ENCODE results near the gene TANGO6.

TANGO6 gene

GRCh38 chr16:69095193-69095592 is 251.9 kb downstream of the TANGO6 start:
- DNase-seq (ENCODE audit: low read depth in 2 of 2): no peak

GRCh38 chr16:69100071-69100691 is 256.9 kb downstream of the TANGO6 start:
- no peak for DNase-seq (ENCODE audit: low read depth in 2 of 2)

DNA sequence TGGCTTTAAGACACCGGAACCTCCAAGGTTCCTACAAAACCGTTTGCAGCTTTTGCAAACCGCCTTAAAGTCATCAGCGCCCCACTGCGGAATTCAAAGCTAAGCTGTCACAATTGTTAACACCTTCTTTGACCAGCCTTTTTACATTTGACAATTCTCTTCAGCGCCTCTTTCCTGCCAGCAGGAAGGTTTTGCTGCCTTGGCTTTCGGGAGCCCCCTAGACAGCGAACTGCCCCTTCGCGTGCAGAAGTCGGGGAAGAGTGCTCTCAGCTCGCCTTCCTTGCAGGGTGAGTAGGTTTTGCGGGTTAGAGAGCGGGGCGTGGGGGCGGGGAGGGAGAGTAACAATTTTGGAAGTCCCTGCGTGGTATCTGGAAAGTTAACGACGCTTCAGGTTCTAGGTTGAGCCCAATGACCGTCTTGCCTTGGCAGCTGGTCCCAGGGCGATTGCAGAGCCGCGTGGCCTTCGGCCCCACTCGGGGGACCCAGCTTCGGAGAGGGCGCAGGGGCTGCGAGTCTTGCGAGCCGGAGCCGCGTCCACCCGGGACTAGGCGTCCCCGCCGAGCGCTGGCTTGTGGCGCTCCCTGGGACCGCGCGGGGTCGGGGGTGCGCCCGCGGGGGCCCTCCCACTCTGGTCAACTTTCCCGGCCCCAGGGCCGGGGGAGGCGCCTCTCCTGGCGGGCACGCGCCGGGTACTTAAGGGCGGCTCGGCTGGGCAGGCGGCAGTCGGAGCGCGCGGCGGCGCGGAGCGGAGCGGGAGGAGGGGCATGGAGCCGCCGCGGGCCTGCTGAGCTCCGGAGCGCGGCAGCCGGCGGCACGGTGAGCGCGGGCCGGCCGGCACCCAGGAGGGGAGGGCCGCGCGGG is 262.4 kb downstream of the TANGO6 start, which contains the start of gene HAS3:
HAS3 (plus strand) TSS at position 153 of the 861 bp plus-strand sequence. CDS start 3,743 bp downstream, outside the sequence.
- peak; percentile 8 to 15 for DNase-seq (ENCODE audit: low read depth in 2 of 2)

- no peak for DNase-seq (ENCODE audit: low read depth in 2 of 2)
These were observed 263.4 kb downstream of the TANGO6 start for GRCh38 chr16:69106491-69107315.

GRCh38 chr16:69107316-69107962 is 264.1 kb downstream of the TANGO6 start:
- DNase-seq (ENCODE audit: low read depth in 2 of 2): no peak

DNA sequence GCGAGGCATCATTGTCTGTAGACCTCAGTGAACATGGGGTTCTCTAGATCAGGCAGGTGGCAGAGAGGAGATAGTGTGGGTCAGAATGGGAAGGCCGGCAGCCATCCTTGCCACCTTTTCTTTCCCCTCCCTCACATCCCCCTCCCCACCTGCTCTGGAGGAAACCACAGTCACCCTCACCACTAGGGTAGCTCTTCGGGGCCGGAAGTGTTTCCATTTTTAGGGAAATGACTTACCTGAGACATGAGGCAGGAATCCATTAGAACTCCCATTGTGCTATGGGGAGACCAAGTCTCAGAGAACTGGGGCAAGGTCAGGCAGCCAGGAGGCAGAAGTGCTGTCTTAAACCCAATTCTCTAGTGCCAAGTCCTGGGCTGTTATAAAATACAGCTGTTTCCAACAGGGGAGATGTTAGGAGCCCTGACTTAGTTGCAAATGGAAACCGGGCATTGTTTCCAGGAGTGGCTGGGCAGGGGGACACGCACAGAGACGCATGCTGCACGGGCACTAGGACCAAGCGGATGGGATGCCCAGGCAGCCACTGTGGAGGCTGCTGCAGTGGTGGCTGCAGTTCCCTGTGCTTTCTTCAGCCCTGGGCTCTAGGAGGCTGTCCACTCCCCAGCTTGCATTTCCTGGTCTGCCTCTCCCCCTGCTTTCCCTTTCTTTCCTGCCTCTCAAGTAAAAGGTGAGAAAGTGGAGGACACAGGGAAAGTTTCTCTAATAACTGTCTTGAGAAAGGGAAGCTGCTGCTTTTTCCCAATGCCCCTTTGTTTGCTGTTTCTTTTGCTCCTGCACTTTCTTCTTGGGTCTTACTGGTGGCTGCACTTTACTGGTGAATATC is 265.0 kb downstream of the TANGO6 start:
- no peak for DNase-seq (ENCODE audit: low read depth in 2 of 2)

- no peak for DNase-seq (ENCODE audit: low read depth in 2 of 2)
These were observed 265.5 kb downstream of the TANGO6 start for GRCh38 chr16:69108905-69109252.

DNA sequence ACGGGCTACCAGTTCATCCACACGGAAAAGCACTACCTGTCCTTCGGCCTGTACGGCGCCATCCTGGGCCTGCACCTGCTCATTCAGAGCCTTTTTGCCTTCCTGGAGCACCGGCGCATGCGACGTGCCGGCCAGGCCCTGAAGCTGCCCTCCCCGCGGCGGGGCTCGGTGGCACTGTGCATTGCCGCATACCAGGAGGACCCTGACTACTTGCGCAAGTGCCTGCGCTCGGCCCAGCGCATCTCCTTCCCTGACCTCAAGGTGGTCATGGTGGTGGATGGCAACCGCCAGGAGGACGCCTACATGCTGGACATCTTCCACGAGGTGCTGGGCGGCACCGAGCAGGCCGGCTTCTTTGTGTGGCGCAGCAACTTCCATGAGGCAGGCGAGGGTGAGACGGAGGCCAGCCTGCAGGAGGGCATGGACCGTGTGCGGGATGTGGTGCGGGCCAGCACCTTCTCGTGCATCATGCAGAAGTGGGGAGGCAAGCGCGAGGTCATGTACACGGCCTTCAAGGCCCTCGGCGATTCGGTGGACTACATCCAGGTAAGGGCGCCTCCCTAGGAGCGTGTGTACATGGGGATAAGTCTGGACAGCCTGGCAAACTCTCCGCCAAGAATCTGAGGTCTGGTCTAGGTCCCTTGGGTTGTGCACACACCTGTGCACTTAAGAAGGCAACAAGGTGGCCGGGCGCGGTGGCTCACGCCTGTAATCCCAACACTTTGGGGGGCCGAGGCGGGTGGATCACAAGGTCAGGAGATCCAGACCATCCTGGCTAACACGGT is 266.3 kb downstream of the TANGO6 start:
- DNase-seq (ENCODE audit: low read depth in 2 of 2): no peak

- DNase-seq (ENCODE audit: low read depth in 2 of 2): no peak
These were observed 267.1 kb downstream of the TANGO6 start for GRCh38 chr16:69110406-69110805.

DNA sequence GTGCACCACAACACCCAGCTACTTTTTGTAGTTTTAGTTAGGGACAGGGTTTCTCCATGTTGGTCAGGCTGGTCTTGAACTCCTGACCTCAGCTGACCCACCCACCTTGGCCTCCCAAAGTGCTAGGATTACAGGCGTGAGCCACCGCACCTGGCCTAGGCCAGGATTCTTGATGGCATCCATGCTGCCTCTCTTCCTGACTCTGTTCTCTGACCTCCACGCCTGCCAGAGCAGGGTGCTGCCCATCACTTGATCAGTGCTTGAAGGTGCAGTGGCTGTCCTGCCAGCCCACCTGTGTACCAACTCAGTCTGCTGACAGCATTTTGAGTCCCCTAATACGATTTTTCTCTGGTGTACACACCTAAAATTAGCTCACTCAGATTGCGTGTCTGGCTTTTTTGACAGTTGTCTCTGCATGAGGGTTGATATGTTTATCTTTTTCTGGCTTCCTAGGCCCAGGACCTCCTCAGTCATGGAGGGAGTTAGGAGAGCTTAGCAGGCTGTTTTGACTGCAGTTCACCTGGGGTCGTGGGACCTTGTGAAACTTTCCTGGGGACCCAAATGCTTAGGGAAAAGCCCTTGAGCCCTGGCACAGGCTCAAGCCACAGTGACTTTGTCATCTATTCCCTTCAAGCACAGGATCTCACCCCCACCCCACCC is 268.0 kb downstream of the TANGO6 start:
- no peak for DNase-seq (ENCODE audit: low read depth in 2 of 2)

- DNase-seq (ENCODE audit: low read depth in 2 of 2): no peak
These were observed 268.5 kb downstream of the TANGO6 start for GRCh38 chr16:69111876-69112230.

GRCh38 chr16:69112285-69113129 is 269.2 kb downstream of the TANGO6 start:
- DNase-seq (ENCODE audit: low read depth in 2 of 2): no peak

GRCh38 chr16:69113216-69113615 is 269.9 kb downstream of the TANGO6 start:
- DNase-seq (ENCODE audit: low read depth in 2 of 2): no peak

DNA sequence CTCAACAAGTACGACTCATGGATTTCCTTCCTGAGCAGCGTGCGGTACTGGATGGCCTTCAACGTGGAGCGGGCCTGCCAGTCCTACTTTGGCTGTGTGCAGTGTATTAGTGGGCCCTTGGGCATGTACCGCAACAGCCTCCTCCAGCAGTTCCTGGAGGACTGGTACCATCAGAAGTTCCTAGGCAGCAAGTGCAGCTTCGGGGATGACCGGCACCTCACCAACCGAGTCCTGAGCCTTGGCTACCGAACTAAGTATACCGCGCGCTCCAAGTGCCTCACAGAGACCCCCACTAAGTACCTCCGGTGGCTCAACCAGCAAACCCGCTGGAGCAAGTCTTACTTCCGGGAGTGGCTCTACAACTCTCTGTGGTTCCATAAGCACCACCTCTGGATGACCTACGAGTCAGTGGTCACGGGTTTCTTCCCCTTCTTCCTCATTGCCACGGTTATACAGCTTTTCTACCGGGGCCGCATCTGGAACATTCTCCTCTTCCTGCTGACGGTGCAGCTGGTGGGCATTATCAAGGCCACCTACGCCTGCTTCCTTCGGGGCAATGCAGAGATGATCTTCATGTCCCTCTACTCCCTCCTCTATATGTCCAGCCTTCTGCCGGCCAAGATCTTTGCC is 271.1 kb downstream of the TANGO6 start:
- DNase-seq (ENCODE audit: low read depth in 2 of 2): no peak

DNA sequence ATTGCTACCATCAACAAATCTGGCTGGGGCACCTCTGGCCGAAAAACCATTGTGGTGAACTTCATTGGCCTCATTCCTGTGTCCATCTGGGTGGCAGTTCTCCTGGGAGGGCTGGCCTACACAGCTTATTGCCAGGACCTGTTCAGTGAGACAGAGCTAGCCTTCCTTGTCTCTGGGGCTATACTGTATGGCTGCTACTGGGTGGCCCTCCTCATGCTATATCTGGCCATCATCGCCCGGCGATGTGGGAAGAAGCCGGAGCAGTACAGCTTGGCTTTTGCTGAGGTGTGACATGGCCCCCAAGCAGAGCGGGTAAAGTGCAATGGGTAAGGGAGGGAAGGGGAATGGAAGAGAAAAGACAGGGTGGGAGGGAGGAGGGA is 271.6 kb downstream of the TANGO6 start:
- DNase-seq (ENCODE audit: low read depth in 2 of 2): no peak

GRCh38 chr16:69115361-69115760 is 272.0 kb downstream of the TANGO6 start:
- DNase-seq (ENCODE audit: low read depth in 2 of 2): no peak

GRCh38 chr16:69115837-69116236 is 272.5 kb downstream of the TANGO6 start:
- no peak for DNase-seq (ENCODE audit: low read depth in 2 of 2)

DNA sequence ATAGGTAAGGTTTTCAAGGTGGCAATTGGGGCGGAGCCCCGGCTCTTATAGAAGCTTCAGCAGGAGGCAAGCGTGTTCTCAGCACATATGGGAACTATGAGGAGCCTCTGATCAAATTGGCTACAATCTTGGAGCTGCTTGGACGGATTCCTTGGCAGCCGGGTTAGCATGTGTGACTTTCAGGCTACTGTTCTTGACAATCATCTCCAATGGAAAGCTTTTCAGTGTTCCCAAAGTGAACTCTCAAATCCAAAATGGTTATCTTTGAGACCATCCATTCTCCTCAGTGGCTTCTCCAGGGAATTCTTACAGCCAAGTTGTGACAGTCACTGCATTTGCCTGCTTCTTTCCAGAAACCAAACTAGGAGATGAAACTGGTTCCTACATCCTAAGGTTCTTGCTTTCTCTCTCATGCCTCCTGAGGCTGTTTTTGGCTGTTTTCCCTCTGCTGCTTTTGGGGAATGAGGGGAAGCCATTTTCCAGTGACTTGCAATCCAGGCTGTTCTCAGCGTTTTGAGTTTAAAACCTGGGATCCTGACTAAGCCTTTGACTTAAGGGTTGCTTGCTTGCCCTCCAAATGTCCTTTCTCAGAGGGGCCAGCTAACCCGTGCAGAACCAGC is 273.0 kb downstream of the TANGO6 start:
- DNase-seq (ENCODE audit: low read depth in 2 of 2): no peak
